Measurements from ENCODE around the gene ARHGAP28.
"Not testable (repeated sequence)": the region's sequence is repeated elsewhere in the genome, so short reads cannot be mapped to it uniquely, and the experiment has no call there.

The ARHGAP28 gene

GRCh38 chr18:6835345-6835744, 105.8 kb downstream of the ARHGAP28 start:
- no peak overlapping the region for H3K27ac ChIP-seq
- no peak for TF ChIP-seq CTCF (IDR thresholded peaks at IDR 0.05)
- TF ChIP-seq ZFX (IDR thresholded peaks at IDR 0.05; ENCODE audit: borderline replicate concordance) = no peak

GRCh38 chr18:6836331-6836730, 106.8 kb downstream of the ARHGAP28 start:
- H3K27ac ChIP-seq = no peak overlapping the region
- TF ChIP-seq ZFX (IDR thresholded peaks at IDR 0.05; ENCODE audit: borderline replicate concordance) = no peak
- TF ChIP-seq CTCF (IDR thresholded peaks at IDR 0.05) = no peak

- H3K27ac ChIP-seq = no peak overlapping the region
- no peak for TF ChIP-seq ZFX (IDR thresholded peaks at IDR 0.05; ENCODE audit: borderline replicate concordance)
- TF ChIP-seq CTCF (IDR thresholded peaks at IDR 0.05) = no peak
Measured at GRCh38 chr18:6837904-6838303, 108.4 kb downstream of the ARHGAP28 start.

- TF ChIP-seq CTCF (IDR thresholded peaks at IDR 0.05) = no peak
- no peak overlapping the region for H3K27ac ChIP-seq
Measured at GRCh38 chr18:6842081-6842480, 112.6 kb downstream of the ARHGAP28 start.

GRCh38 chr18:6843308-6843707, 113.8 kb downstream of the ARHGAP28 start:
- TF ChIP-seq CTCF (IDR thresholded peaks at IDR 0.05) (no peak), ZFX (IDR thresholded peaks at IDR 0.05; ENCODE audit: borderline replicate concordance) (no peak)
- H3K27ac ChIP-seq = no peak overlapping the region

GRCh38 chr18:6845521-6845920, 116.0 kb downstream of the ARHGAP28 start:
- not testable (repeated sequence) for H3K27ac ChIP-seq

- TF ChIP-seq CTCF (IDR thresholded peaks at IDR 0.05) (no peak), ZFX (IDR thresholded peaks at IDR 0.05; ENCODE audit: borderline replicate concordance) (no peak)
- no peak overlapping the region for H3K27ac ChIP-seq
Measured at GRCh38 chr18:6850396-6850795, 120.9 kb downstream of the ARHGAP28 start.

GRCh38 chr18:6851480-6851879, 122.0 kb downstream of the ARHGAP28 start:
- H3K27ac ChIP-seq = no peak overlapping the region
- TF ChIP-seq ZFX (IDR thresholded peaks at IDR 0.05; ENCODE audit: borderline replicate concordance) = no peak
- TF ChIP-seq CTCF (IDR thresholded peaks at IDR 0.05) = no peak

Measured in 22Rv1 (cell line).